Gastrocnemius medialis (tissue), 4 donors: ENCODE data around the gene KLB.

Experiments used
- POLR2A ChIP-seq, 2 donors: fragments of 450-650 bp; IDR thresholded peaks; one replicate each; pipeline ENCODE4 v1.6.1; 2017; ENCODE audit warnings: antibody characterized with exemption in 2 of 2, mild to moderate bottlenecking in 2 of 2, moderate library complexity in 2 of 2
- TF ChIP-seq, protein P1 (sequence below), 5 experiments: fragments of 450-650 bp in 3 of 5; fragments of 200-600 bp in 2 of 5; sonication (generic) in 2 of 5; IDR thresholded peaks in 4 of 5; conservative IDR thresholded peaks in 1 of 5; 1 replicate in 4 of 5; 2 replicates in 1 of 5; pipeline ENCODE4 v1.5.1; 2016 to 2019; ENCODE audit warnings: antibody characterized with exemption in 5 of 5, mild to moderate bottlenecking in 3 of 5, moderate library complexity in 3 of 5

DNA sequence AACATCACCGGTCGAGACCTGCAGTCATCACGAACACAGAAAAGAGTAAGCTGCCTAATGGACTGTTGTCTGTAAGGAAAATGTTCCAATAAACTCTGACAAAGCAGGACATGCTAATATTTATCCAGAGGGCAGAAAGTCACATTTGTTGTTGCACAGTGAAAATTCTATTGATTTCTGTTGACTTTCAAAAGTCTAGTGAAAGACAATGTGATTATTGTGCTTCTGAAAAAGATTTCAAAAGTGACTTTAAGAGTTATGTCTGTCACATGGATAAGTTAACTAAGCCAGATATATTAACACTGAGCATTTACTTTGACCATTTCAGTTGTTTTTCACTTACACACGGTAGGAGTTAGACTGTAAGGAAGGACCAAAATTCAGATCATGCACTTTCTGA, 31.3 kb upstream of the KLB start:
- TF ChIP-seq, protein P1, sequence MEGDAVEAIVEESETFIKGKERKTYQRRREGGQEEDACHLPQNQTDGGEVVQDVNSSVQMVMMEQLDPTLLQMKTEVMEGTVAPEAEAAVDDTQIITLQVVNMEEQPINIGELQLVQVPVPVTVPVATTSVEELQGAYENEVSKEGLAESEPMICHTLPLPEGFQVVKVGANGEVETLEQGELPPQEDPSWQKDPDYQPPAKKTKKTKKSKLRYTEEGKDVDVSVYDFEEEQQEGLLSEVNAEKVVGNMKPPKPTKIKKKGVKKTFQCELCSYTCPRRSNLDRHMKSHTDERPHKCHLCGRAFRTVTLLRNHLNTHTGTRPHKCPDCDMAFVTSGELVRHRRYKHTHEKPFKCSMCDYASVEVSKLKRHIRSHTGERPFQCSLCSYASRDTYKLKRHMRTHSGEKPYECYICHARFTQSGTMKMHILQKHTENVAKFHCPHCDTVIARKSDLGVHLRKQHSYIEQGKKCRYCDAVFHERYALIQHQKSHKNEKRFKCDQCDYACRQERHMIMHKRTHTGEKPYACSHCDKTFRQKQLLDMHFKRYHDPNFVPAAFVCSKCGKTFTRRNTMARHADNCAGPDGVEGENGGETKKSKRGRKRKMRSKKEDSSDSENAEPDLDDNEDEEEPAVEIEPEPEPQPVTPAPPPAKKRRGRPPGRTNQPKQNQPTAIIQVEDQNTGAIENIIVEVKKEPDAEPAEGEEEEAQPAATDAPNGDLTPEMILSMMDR (IDR thresholded peaks at IDR 0.05 in 4 of 5, conservative IDR thresholded peaks at IDR 0.05 in 1 of 5): no peak
- no peak for TF ChIP-seq POLR2A (IDR thresholded peaks at IDR 0.05)
